ENCODE results near the gene GSTO2. TPM values are rescaled to one million over a fixed set of nuclear protein-coding genes. Genes with fewer than 3 reads are reported as not detected.

GSTO2 gene
- total and polyA plus RNA-seq, 10 of the 15 experiments (the other 5 are each of a cell fraction or from before 2014, with no cell fraction given), result 0.16 to 0.86 (median 0.46) TPM

DNA sequence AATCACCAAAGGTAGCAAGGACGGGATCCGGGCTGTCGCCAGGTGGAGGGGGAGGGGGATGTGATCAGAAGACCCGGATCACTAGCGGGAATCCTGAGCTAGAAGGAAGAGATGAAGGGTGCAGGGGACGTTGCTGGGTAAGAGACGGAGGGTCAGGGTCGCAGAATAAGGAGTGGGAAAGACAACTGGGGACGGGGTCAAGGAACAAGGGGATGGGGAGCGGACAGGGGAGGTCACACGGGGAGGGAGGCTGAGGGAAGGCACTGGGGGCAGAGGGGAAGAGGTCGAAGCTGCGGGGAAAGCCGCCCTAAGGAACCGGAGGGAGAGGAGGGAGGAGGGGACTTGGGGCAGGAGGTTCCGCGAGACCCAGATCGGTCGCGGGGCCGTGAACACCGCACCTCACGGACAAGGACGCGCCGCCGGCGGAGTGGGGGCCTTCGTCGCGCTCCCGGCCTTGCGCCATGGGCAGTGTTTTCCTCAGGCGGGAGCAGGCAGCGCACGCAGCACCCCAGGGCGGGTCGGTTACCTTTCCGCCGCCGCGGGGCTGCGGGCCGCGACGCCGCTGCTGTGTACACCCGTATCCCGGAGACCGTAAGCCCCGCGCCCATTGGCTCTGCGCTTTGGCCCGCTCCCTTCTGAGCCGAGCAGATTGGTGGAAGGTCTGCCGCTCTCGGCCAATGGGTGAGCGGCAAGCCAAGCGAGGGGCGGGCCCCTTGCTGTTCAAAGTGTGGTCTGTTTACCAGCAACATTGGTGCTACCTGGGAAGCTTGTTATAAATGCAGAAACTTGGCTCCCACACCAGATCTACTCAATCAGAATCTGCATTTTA lies 37.0 kb upstream of the GSTO2 start, which contains the start of gene CFAP43 (continued):
- TF ChIP-seq JUND (IDR thresholded peaks at IDR 0.05; ENCODE audit: low read depth, low read length), result no peak
- TF ChIP-seq WRNIP1 (IDR thresholded peaks at IDR 0.05; ENCODE audit: borderline replicate concordance, low read depth, low read length), result no peak
- peak; percentile 80; the same call in 1 of the 2 replicates for TF ChIP-seq LARP7 (IDR thresholded peaks at IDR 0.05)
- peak; percentile 97 for TF ChIP-seq SP1 (IDR thresholded peaks at IDR 0.05; ENCODE audit: low read depth, low read length)
- TF ChIP-seq, protein P1, sequence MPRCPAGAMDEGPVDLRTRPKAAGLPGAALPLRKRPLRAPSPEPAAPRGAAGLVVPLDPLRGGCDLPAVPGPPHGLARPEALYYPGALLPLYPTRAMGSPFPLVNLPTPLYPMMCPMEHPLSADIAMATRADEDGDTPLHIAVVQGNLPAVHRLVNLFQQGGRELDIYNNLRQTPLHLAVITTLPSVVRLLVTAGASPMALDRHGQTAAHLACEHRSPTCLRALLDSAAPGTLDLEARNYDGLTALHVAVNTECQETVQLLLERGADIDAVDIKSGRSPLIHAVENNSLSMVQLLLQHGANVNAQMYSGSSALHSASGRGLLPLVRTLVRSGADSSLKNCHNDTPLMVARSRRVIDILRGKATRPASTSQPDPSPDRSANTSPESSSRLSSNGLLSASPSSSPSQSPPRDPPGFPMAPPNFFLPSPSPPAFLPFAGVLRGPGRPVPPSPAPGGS (IDR thresholded peaks at IDR 0.05; ENCODE audit: borderline replicate concordance, insufficient read depth, low read depth, low read length, poor library complexity, severe bottlenecking), result no peak
- no peak for TF ChIP-seq ZNF622 (IDR thresholded peaks at IDR 0.05)
- no peak for TF ChIP-seq ZNF592 (IDR thresholded peaks at IDR 0.05)
- no peak for TF ChIP-seq USF1 (IDR thresholded peaks at IDR 0.05; ENCODE audit: borderline replicate concordance, extremely low read length, insufficient read depth, low read depth, low read length)
- TF ChIP-seq, protein P2, sequence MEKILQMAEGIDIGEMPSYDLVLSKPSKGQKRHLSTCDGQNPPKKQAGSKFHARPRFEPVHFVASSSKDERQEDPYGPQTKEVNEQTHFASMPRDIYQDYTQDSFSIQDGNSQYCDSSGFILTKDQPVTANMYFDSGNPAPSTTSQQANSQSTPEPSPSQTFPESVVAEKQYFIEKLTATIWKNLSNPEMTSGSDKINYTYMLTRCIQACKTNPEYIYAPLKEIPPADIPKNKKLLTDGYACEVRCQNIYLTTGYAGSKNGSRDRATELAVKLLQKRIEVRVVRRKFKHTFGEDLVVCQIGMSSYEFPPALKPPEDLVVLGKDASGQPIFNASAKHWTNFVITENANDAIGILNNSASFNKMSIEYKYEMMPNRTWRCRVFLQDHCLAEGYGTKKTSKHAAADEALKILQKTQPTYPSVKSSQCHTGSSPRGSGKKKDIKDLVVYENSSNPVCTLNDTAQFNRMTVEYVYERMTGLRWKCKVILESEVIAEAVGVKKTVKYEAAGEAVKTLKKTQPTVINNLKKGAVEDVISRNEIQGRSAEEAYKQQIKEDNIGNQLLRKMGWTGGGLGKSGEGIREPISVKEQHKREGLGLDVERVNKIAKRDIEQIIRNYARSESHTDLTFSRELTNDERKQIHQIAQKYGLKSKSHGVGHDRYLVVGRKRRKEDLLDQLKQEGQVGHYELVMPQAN (conservative IDR thresholded peaks at IDR 0.05), result peak; percentile 98
- TF ChIP-seq ZNF24 (IDR thresholded peaks at IDR 0.05), result no peak
- TF ChIP-seq FOS (IDR thresholded peaks at IDR 0.05; ENCODE audit: borderline replicate concordance, extremely low read depth, insufficient read length), result peak; percentile 60
- no peak for TF ChIP-seq MAX (IDR thresholded peaks at IDR 0.05; ENCODE audit: low read depth, low read length)
- TF ChIP-seq PML (IDR thresholded peaks at IDR 0.05; ENCODE audit: low read length), result no peak
- TF ChIP-seq ASH2L (IDR thresholded peaks at IDR 0.05; ENCODE audit: borderline replicate concordance, low read depth), result no peak
- no peak for TF ChIP-seq BACH1 (IDR thresholded peaks at IDR 0.05; ENCODE audit: borderline replicate concordance)
- TF ChIP-seq ZNF274 (IDR thresholded peaks at IDR 0.05; ENCODE audit: insufficient read depth, insufficient read length), result no peak
- TF ChIP-seq TCF7 (IDR thresholded peaks at IDR 0.05; ENCODE audit: borderline replicate concordance), result no peak
- TF ChIP-seq CBX5 (IDR thresholded peaks at IDR 0.05; ENCODE audit: low read depth), result no peak
- peak; percentile 40; the same call in 1 of the 2 replicates for TF ChIP-seq NFYA (IDR thresholded peaks at IDR 0.05; ENCODE audit: borderline replicate concordance, low read depth, low read length)
- no peak for TF ChIP-seq JUNB (IDR thresholded peaks at IDR 0.05)
- no peak for TF ChIP-seq NBN (IDR thresholded peaks at IDR 0.05)

All from GM12878 (cell line).